Epidermal melanocyte (primary cell): ENCODE data around the gene PRKN.

Source experiments
- DNase-seq: peaks from one replicate; pipeline ENCODE4 v3.0.0; 2011; ENCODE audit warnings: low spot score; ENCODE audit not compliant: insufficient read length

The PRKN gene

DNA sequence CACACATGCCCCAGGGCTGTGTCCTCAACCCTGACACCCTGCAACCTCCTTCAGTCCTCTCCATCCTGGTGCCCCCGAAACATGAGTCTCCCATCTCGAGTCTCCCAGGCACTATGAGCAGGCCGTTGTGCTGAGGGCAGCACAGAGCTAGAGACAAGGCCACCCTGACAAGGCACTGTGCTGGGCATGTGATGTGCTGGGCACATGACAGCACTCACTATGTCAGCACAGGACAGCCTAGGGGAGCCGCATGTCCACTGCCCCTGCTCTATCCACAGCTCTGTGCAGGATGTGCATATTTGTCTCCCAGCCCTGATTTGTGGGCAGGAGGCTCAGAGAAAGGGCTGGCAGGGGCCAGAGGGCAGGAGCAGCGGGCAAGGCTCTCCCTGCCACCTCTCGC lies 1091.6 kb downstream of the PRKN start:
- DNase-seq, result no peak

DNA sequence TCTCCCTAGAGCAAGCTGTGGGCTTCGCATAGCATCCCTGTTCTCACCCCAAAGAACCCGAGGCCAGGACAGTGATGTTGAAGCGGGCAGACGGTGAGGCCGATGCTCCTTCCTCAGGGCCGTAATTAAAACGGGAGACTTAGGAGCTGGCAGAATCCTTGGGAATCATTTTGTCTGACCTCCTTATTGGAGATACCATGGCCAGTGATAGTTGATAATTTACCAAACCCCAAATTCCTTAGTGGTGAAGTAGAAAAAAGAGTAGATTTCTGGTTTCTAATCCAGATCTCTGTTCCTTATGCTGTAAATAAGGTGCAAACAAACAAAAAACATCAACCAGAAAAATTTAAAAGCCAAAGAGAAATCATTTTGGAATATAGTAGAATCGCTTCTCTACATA lies 1092.7 kb downstream of the PRKN start:
- DNase-seq, result no peak

DNA sequence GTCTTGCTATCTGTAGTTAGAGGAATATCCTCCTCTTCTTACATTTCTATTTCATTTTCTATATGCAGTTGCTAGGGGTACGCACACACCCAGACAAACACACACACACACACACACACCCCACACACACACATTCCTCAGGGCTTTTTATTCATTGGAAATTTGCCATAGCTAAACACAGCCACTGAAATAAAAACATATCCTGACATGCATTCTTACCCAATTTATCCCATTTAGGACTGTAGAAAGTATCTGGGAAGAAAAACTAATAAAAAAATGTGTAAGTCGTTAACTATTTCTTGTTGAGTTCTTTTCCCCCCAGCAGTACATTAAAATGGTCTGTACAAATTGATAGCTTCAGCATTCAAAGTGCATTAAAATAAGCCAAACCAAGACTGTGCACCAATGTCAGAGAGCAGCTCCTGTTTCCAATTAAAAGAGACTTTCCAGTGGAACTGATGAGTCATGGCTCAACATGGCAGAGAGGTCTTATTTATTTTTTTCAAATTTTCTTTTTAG lies 1095.8 kb downstream of the PRKN start:
- no peak for DNase-seq

DNA sequence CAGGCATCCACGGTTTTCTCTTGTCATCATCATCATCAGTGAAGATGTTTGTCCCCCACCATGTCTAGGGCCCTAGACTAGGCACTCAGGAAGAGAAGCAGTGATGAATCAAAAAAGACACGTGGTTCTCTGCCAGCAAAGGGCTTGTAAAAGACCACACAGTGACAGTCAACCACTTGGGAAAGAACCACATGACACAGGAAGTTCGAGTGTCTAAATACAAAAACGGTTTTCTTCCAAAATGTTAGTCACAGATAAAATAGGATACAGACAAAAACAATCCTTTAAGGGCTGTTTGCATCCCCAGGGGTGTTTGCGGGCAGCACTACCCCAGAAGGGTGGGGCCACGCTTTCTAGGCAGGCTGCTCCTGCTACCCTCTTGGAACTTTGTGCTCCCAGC lies 1096.9 kb downstream of the PRKN start:
- DNase-seq, result no peak

DNA sequence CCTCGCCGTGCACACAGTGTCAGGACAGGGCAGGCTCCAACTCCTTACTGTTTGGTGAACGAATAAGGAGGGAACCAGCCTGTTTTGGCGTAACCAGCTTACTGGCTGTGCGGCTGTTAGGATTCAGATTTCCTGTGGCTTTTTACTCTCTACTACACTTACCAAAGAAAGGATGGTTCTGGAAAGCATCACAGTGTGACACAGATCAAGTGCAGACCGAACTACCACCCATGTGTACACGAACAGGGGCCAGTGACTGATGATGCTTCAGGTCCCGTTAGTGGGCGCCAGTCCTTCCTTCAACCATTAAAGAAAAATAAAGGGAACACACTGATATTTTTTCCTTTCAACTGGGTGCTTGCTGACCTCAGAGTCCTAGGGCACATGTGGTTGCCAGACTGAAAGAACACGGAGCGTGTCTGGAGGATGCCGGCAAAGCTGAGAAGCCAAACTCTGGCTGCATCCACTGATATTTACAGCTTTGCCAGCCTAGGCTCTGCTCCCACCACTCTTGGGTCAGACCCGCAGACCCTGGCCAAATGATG lies 1101.4 kb downstream of the PRKN start:
- DNase-seq, result no peak

DNA sequence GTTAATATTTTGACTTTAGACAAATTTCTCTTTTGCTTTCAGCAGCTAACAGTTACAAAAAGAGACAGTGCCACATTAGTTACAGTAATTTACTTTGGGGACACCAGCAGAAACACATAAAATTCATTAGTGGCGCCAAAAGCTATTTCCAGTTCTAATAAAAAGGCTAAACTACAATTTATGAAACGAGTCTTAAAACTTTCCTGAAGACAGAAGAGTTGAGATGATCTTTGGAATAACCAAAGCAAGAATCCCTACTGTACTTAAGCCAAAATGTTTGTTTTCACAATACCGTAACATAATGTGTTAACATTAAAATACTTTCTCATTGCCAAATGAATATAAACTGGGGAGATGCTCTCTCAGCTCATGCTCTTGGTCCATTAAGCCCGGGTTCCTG lies 1103.5 kb downstream of the PRKN start:
- DNase-seq, result no peak

DNA sequence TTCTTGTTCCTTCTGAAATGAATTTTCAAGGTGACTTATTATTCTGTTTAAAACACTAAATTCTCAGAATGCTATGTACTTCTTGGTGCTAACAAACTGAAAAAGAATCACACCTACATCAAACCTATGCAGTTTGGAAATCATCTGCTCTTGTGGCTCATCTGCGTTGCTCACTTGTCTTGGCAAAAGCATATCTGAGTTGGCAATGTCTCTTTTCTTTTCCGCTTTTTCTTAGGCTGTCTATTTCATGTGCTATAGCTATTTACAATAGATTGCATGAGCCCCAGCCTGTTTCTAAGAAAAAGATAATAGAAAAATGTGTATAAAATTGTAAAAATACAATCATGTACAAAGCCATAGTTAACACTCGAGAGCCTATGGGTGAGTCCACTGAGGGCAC lies 1104.8 kb downstream of the PRKN start:
- DNase-seq, result no peak

DNA sequence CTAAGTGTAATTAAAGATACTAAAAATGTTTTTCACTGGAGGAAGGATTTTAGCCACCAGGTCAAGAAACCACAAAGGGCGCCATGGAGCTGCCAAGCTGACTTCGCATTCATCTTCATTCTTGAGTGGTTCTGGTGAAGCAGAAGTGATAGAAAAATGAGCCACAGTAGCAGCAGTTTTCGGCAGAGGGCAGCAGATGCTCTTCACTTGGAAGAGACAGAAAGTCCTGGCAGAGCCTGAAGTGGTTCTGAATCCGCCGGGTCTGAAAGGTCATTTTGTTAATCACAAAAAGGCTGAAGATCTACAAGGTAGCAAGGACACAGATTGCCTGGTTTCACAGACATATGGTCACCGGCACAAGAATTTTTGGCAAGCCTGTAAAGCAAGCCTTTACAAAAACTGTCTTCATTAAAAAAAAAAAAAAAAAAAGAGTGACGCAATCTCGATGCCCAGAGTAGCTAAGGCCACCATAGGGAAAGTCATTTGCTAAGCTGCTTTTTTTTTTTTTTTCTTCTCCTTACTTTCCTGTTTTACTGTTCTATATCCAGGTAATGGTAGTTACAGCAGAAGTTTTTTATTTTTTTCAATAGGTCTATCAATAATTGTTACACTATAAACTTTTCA lies 1108.6 kb downstream of the PRKN start:
- no peak for DNase-seq

DNA sequence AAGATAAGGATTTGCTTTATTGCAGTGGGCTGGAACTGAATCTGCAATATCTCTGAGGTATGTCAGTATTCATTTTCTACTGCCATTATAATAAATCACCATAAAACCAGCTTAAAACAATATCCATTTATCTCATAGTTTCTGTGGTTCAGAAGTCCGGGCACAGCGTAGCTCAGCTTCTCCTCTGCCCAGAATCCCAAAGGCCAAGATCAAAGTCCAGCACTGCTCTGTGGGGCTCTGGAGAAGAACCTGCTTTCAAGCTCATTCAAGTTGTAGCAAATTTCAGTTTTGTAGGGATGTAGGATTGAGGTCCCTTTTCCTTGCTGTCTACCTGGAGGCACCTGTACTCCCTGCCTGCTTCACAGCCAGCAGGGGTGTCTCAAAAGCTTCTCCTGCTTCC lies 1113.9 kb downstream of the PRKN start:
- no peak for DNase-seq

DNA sequence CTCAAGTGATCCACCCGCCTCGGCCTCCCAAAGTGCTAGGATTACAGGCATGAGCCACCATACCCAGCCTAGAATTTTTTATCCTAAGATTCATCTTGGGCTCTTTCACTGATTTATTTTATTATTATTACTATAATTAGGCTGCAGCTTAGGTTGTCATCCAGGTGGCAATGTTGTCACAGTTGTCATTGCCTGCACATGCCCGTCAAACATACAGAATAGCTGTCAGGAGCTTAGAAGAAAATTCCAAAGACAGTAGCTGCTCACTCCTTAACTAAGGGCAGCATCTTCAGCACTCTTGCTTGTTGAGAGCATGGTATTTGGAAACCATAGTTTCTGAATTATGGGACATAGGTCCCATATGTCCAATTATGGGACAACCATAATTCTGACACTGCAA lies 1118.8 kb downstream of the PRKN start:
- no peak for DNase-seq

DNA sequence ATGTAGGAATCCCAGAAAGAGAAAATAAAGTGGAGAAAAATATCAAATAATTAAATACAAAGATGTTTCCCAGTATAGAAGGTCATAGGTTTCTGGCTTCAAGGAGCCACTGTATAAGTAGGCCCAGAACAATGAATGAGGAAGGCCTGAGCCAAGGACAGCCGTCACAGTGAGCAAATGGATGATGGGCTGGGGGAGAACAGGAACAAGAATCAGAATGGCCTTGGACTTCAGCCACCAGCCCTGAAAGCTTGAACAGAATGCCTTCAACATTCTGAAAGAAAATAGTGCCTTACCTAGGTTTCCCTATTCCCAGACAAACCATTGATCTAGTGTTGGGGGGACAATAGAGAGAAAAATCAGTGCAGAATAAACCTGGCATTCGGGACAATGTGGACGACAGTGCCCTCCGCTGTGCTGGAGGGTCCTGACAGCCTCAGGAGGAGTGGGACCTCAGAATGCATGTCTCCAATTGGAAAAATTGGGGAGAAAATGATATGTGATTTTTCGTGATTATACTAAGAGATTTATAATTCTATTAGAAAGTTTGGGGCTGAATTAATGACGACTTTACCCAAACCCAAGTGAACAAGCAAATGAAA lies 1119.8 kb downstream of the PRKN start:
- no peak for DNase-seq

DNA sequence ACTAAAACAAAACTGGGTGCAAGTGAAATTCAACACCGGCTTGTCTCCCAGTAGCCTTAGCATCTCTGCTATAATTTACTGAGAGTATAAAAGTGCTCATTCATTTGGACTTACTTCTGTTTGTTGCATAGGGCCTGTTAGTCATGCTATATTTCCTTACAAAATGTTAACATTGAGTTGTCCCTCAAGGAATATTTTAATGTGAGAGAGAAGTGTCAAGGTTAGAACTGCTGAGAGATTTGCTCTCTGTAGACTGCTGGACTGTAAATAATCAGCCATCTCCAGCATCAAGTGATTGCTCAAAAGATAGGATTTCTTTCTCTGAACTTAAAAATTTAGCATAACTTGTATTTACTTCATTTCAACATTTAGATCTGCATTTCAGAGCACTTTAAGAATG lies 1125.2 kb downstream of the PRKN start:
- no peak for DNase-seq

DNA sequence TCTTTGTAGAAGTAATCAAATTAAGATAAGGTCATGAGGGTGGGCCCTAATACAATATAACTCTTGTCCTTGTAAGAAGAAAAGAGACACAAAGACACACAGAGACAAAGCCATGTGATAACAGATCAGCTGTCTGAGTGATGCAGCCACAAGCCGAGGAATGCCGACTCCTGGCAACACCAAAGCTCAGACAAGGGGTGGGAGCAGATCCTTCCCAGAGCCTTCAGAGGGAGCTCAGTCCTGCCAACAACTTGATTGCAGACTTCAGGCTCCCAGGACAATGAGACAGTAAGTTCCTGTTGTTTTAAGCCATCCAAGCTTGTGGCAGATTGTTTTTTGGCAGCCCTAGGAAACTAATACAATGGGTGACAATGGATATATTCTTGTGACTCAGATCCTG lies 1128.7 kb downstream of the PRKN start:
- no peak for DNase-seq

DNA sequence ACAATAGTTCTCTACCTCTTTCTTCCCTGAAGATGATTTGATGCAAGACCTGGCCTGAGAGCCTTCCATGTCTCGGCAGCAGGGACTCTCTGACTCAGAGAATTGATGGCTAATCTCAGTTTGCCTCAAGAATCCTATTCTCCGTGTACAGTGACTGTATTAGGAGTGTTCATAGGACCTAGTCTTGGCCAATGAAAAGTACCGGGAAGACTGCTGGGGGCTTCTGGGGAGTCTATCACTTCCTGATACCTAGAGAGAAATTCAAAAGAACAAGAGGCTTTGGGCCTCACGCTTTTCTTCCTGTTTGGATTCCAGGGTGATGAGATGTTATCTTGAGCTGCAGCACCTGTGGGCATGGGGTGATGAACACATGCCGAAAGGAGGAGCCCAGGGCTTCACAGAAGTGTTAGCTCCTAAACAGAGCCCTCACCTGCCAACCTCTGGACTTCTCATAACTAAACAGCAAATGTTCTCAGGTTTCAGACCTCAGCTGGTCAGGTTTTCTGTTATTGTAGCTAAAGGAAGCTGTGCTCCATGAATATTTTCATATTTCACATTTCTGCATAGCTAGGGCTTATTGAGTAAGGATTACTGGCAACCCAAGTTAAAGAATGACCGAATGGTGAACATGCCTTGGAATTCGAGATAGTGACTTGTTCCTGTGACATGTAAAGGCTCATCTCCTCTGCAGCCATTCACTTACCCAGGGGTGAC lies 1130.6 kb downstream of the PRKN start:
- DNase-seq, result no peak

DNA sequence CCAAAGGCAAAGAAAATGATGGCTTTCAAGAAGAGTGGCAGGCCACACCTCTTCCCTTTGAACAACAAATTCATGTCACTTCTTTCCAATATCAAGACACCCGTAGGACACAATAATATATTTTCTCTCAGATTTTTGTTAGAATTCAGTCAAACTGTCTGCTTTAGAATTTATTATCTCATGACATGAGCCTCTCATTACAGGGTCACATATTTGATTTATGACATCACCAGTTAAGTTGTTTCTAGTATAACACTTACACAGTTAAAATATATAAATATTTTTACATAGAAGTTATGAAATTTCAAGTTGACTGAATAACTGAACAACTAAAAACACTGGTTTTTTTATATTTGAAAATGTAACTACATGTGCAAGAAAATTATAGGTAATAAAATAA lies 1133.2 kb downstream of the PRKN start:
- DNase-seq, result no peak

DNA sequence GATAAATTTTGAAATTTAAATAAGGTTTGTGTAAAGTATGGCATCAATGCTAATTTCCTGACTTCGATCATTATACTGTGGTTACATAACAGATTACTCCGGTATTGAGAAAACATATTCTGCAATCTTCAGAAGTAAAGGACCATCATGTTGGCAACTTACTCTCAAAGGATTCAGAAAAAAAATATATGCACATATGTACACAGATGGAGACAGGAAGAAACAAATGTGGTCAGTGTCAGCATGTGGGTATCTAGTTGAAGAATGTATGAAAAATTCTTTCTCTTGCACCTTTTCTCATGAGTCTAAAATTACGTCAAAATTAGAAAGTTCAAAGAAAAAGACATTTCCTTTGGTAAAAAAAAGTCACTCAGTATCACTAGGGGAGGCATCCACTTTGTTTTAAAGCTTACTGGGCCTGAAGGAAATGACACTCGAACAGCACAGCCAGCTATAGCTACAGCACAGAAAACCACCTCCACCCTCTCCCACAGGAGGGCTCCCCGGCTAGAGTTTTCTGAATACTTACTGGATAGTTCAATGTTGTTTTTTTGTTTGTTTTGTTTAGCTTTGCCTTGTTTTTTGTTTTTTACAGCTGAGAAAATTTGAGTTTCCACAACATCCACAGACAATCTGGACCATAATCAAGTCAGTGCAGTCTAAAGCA lies 1136.5 kb downstream of the PRKN start:
- no peak for DNase-seq

DNA sequence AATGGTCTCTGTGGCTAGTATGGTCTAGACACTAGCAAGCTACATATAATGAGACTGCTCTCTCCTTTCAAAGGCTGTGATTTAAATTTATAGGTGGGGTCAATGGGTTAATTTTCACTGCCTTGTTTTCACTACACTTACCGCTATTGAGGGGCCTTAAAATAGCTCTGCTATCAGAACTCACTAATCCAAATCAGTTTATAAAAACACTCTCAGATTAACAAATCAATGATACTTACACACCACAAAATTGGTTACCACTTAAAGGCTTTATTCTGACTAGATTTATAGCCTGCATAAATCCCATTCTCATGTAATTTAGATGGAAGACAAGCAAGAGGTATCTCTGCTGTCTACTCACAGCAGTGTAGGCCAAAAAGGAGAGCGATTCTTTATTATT lies 1140.7 kb downstream of the PRKN start:
- no peak for DNase-seq

DNA sequence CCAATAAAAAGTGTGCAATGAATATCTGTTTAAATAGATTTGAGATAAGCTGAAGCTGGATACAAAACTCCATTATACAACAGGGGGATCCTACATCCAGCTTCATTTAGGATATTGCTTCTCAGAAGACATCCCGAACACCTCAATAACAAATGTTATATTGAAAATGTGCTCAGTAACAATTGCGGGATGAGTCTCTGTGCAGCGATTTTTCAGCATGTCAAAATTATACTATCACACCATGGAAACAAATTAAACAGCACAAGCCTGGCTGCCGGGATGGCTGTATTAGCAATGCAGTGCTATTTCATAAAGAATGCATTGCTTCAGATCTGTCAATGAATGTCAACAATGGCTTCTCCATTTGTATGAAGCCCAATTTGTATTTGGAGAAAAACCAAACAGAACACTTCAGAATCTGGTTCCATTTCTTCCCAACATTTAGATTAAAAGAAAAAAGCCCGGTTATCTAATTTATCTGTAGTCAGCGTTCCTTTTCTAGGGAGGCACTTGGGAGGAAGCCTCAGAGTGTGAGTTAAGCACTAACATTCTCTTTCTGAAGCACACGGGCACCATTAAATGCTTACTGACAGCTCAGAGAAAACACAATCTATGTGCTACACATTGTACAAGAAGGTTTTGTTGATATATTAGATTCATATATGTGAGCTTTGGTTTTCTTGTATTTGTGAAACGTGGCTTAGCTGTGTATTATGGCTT lies 1142.8 kb downstream of the PRKN start:
- no peak for DNase-seq

DNA sequence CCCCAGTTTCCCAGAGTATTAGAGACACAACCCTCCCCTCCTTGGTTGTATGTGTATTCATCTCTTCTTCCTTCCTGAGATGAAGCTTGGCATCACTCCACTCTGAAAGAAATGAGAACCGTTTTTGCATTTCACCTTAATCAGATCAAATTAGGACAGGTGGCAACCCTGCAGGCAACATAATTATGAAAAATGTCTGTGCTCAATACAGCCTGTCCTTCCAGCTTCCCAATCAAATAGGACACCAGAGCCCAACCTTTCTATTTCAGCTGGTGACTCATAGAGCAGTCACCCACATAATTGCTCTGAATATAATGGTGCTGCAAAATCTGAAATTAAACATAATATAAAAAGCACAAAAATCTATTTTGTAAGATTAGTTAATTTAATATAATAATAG lies 1143.5 kb downstream of the PRKN start:
- DNase-seq, result no peak

DNA sequence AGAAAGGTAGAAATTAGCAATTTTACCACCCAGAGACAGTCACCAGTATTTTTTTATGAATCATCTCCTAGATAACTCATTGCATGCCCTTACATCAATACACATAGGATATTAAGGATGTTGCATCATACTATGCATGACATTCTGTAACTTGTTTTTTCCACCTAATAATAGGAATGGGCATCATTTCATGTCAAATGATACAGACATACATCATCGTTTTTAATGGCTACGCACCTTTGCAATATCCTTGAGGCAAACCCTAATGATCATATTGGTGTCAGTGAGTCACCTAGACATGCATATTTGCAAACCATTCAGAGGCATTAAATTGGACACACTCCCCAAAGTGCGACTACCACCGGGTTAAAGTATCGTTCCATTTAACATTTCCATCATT lies 1144.0 kb downstream of the PRKN start:
- DNase-seq, result no peak

DNA sequence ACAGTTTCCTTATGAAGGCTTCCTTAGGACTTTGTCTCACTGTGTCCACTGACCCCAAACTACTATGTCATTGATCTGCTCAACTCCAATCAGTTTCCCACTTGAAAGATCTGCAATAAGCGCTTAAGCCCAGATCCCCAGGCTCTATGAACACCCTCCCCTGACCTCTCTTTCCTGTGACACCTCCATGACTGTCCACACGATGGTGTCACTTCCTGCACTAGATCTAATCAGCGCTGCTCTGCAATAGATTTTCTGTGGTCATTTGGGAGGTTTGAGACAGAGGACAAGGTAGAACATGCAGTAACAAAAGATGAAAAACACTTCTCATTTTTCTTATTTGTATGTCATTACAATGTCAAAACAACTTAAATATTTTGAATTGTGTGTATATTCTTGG lies 1149.1 kb downstream of the PRKN start:
- DNase-seq, result no peak
